ENCODE data around the gene CNOT3.

The CNOT3 gene

DNA sequence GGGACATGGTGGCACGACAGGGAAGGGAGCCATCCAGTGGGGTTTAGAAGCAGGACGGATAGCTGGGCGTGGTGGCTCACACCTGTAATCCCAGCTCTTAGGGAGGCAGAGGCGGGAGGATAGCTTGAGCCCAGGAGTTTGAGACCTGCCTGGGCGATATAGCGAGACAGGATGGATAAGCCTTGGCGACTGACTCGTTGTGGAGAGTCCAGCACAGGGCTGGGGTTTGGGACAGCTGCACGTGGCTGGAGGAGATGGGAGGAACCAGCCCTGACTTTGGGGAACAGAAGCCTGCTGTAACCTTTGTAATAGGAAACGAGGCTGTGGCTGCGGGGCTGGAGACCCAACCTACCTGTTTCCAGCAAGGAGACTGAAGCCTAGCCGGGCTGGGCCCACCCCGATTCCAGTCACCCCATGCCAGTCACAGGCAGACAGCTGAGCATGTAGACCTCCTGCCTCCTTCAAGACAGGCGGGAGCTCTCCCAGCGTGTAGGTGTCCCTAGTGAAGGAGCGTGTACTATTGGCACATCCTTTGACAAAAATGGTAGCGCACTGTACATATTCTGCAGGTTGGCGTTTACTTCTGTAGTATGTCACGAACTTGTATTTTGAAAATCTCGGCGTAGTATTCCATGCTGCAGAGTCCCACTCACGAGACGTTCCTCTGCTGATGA lies 13.9 kb downstream of the CNOT3 start:
- no peak overlapping the region for H3K27ac ChIP-seq (ENCODE audit: insufficient read depth, low read depth, low read length, poor library complexity, severe bottlenecking)
- no peaks in the 10 kb centered on the region for H3K9me3 ChIP-seq (ENCODE audit: control insufficient read depth, low read length)
- no peaks in the 10 kb centered on the region for H3K4me1 ChIP-seq (ENCODE audit: control insufficient read depth, insufficient read depth, low read length)
- no peak overlapping the region for H3K4me3 ChIP-seq (ENCODE audit: insufficient read depth, low read depth, low read length)
- no peaks in the 10 kb centered on the region for H3K27me3 ChIP-seq (ENCODE audit: control insufficient read depth, insufficient read depth, low read length, poor library complexity, severe bottlenecking)
- H3K36me3 ChIP-seq (ENCODE audit: control insufficient read depth, insufficient read depth, low read length): peaks cover 89% of the 10 kb centered on the region
- 95 to 96% methylated on average over 23 of the region's 23 CpGs for WGBS, 2 experiments

DNA sequence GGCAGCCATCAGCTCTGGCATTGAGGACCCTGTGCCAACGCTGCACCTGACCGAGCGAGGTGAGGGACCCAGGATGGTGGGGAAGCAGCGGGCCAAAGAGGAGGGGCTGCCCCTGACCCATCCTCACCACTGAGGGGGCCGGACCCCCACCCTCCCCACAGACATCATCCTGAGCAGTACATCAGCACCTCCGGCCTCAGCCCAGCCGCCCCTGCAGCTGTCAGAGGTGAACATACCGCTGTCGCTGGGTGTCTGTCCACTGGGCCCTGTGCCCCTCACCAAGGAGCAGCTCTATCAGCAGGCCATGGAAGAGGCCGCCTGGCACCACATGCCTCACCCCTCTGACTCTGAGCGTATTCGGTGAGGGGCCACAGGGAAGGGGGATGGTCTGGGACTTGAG lies 14.7 kb downstream of the CNOT3 start:
- Histone ChIP-seq H3K4me1 (ENCODE audit: control insufficient read depth, insufficient read depth, low read length) (no peaks in the 10 kb centered on the region), H3K27me3 (ENCODE audit: control insufficient read depth, insufficient read depth, low read length, poor library complexity, severe bottlenecking) (no peaks in the 10 kb centered on the region), H3K9me3 (ENCODE audit: control insufficient read depth, low read length) (no peaks in the 10 kb centered on the region), H3K4me3 (ENCODE audit: insufficient read depth, low read depth, low read length) (no peak overlapping the region), H3K36me3 (ENCODE audit: control insufficient read depth, insufficient read depth, low read length) (peaks cover 82% of the 10 kb centered on the region), H3K27ac (ENCODE audit: insufficient read depth, low read depth, low read length, poor library complexity, severe bottlenecking) (no peak overlapping the region)
- 95% methylated on average over 12 of the region's 12 CpGs for WGBS, 2 experiments

DNA sequence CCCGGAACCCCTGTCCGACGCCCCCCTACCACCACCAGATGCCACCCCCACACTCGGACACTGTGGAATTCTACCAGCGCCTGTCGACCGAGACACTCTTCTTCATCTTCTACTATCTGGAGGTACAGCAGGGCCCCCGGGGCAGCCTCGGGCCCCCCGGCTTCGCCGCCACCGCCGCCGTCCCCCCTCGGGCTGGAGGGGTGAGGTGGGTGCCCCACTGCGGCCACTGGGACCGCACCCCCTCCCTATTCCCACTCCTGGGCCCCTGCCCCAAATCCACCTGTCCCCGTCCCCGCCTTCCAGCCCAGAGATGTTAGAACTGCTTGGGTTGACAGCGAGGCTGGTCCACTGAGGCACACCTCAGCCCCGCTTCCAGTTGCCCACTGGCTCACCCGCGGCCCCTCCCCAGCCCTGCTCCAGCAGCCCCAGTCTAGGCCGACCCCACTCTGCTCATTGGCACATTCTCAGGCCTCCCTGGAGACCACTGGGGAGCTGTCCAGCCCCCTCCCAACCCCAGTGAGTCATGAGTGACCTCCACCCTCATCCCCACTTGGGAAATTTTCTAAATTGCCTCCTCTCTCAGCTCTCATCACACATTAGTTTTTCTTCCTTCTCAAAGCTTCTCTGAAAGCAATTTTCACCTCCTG lies 15.4 kb downstream of the CNOT3 start:
- H3K27me3 ChIP-seq (ENCODE audit: control insufficient read depth, insufficient read depth, low read length, poor library complexity, severe bottlenecking): no peaks in the 10 kb centered on the region
- H3K9me3 ChIP-seq (ENCODE audit: control insufficient read depth, low read length): no peaks in the 10 kb centered on the region
- WGBS, 2 experiments: 97 to 98% methylated on average over 25 of the region's 25 CpGs
- no peaks in the 10 kb centered on the region for H3K4me1 ChIP-seq (ENCODE audit: control insufficient read depth, insufficient read depth, low read length)
- H3K36me3 ChIP-seq (ENCODE audit: control insufficient read depth, insufficient read depth, low read length): peaks cover 75% of the 10 kb centered on the region
- no peak overlapping the region for H3K27ac ChIP-seq (ENCODE audit: insufficient read depth, low read depth, low read length, poor library complexity, severe bottlenecking)
- no peak overlapping the region for H3K4me3 ChIP-seq (ENCODE audit: insufficient read depth, low read depth, low read length)

DNA sequence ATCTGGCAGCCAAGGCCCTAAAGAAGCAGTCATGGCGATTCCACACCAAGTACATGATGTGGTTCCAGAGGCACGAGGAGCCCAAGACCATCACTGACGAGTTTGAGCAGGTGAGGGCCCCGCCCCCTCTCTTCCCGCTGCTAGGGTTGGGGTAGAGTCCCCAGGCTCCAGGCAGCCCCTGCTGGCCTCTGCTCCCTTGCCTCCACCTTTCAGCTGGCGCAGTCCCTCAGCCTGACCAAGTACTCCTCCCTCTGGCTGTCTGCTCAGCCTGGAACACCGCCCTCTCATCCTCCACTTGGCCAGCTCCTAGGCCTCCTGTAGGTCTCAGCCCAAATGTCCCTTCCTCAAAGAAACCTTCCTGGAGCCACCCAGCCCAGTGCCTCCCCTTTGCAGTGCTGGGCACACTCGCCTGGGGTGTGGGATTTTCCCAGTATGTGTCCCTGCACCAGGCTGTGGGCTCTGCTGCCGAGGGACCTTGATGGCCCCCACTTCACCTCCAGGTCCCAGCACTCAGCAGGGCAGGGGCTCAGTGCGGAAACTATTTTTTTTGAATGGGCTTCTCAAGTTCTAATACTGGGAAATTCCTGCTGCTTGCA lies 16.3 kb downstream of the CNOT3 start:
- Histone ChIP-seq H3K27me3 (ENCODE audit: control insufficient read depth, insufficient read depth, low read length, poor library complexity, severe bottlenecking) (no peaks in the 10 kb centered on the region), H3K4me3 (ENCODE audit: insufficient read depth, low read depth, low read length) (no peak overlapping the region), H3K9me3 (ENCODE audit: control insufficient read depth, low read length) (no peaks in the 10 kb centered on the region), H3K36me3 (ENCODE audit: control insufficient read depth, insufficient read depth, low read length) (peaks cover 67% of the 10 kb centered on the region), H3K27ac (ENCODE audit: insufficient read depth, low read depth, low read length, poor library complexity, severe bottlenecking) (no peak overlapping the region), H3K4me1 (ENCODE audit: control insufficient read depth, insufficient read depth, low read length) (peaks cover 6% of the 10 kb centered on the region)
- WGBS, 2 experiments: 91% methylated on average over 10 of the region's 10 CpGs

DNA sequence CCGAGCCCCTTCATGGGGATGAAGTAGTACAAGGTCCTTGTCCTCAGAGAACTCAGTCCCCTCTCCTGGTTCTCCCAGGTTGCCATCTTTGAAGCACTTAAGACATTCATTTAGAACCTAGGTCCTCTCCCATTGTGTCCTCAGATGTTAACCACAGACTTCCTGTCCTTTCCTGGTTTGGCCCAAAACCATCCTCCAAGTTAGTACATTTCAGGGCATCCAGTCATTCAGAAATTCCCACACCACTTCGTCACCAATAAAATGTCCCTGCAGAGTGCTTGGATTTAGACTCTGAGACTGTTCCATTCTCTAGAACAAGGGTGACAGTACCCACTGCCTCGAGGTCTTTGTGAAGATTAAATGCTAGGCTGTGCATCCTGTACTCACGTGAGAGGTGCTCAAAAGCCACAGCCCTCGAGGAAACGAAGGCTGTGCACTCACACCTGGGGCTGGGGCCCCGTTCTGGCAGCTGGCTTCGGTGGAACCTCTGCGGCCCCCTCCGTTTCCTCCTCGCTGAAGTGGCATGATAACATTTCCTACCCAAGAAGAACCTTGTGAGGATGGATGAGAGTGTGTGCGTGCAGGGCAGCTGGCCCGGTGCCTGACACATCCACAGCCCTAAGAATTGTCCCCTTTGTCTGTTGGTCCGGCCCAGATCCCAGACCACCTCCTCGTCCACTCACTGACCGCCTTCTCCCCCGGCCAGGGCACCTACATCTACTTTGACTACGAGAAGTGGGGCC lies 17.2 kb downstream of the CNOT3 start:
- no peak overlapping the region for H3K27ac ChIP-seq (ENCODE audit: insufficient read depth, low read depth, low read length, poor library complexity, severe bottlenecking)
- peaks cover 58% of the 10 kb centered on the region for H3K36me3 ChIP-seq (ENCODE audit: control insufficient read depth, insufficient read depth, low read length)
- WGBS, 2 experiments: 94 to 96% methylated on average over 18 of the region's 18 CpGs

DNA sequence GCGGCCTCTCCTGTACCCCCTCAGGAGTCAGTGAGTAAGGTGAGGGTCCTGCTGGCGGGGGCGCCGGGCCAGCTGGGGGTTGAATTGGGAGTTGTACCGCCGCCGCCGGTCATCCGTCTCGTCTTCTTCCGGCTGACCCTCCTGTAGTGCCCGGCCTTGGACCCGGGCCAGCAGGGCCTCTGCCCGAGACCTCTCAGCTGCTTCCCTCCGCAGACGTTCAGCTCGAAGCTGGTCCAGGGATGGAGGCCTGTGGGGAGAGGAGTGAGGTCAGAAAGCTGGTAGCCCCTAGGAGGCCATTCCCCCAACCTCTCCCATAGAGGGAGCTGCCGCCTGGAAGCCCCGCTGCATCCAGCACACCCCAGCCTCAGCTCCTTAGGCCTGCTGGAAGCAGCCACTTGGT lies 18.1 kb downstream of the CNOT3 start:
- H3K4me3 ChIP-seq (ENCODE audit: insufficient read depth, low read depth, low read length): no peak overlapping the region
- WGBS, 2 experiments: 93 to 94% methylated on average over 19 of the region's 19 CpGs
- peaks cover 9% of the 10 kb centered on the region for H3K4me1 ChIP-seq (ENCODE audit: control insufficient read depth, insufficient read depth, low read length)
- H3K27ac ChIP-seq (ENCODE audit: insufficient read depth, low read depth, low read length, poor library complexity, severe bottlenecking): no peak overlapping the region
- H3K36me3 ChIP-seq (ENCODE audit: control insufficient read depth, insufficient read depth, low read length): peaks cover 53% of the 10 kb centered on the region
- no peaks in the 10 kb centered on the region for H3K27me3 ChIP-seq (ENCODE audit: control insufficient read depth, insufficient read depth, low read length, poor library complexity, severe bottlenecking)
- H3K9me3 ChIP-seq (ENCODE audit: control insufficient read depth, low read length): no peaks in the 10 kb centered on the region

More for the DNA sequence above, 17.2 kb downstream of the CNOT3 start:
- no peaks in the 10 kb centered on the region for H3K27me3 ChIP-seq (ENCODE audit: control insufficient read depth, insufficient read depth, low read length, poor library complexity, severe bottlenecking)
- no peak overlapping the region for H3K4me3 ChIP-seq (ENCODE audit: insufficient read depth, low read depth, low read length)
- H3K9me3 ChIP-seq (ENCODE audit: control insufficient read depth, low read length): no peaks in the 10 kb centered on the region
- peaks cover 8% of the 10 kb centered on the region for H3K4me1 ChIP-seq (ENCODE audit: control insufficient read depth, insufficient read depth, low read length)

DNA sequence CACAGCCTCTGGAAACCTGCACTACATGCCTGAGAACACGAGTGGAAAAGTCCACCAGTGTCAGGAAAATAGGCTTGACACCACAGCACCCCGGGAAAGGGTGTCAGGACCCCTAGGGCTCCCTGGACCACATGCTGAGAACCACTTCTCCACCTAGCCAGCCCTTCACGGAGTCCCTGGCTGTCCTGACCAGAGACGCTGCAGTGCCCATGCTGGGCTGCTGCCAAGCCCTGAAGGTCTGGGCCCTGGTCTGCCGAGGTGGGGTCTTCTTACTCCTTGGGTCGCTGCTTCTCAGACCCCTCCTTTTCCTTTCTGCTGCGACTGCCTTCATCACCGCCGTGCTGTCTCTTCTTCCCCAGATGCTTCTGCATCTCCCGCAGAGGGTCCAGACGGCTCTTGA lies 18.9 kb downstream of the CNOT3 start:
- WGBS, 2 experiments: 90 to 94% methylated on average over 11 of the region's 11 CpGs
- Histone ChIP-seq H3K4me3 (ENCODE audit: insufficient read depth, low read depth, low read length) (no peak overlapping the region), H3K27me3 (ENCODE audit: control insufficient read depth, insufficient read depth, low read length, poor library complexity, severe bottlenecking) (no peaks in the 10 kb centered on the region), H3K36me3 (ENCODE audit: control insufficient read depth, insufficient read depth, low read length) (peaks cover 49% of the 10 kb centered on the region), H3K4me1 (ENCODE audit: control insufficient read depth, insufficient read depth, low read length) (peaks cover 15% of the 10 kb centered on the region), H3K9me3 (ENCODE audit: control insufficient read depth, low read length) (no peaks in the 10 kb centered on the region), H3K27ac (ENCODE audit: insufficient read depth, low read depth, low read length, poor library complexity, severe bottlenecking) (no peak overlapping the region)

DNA sequence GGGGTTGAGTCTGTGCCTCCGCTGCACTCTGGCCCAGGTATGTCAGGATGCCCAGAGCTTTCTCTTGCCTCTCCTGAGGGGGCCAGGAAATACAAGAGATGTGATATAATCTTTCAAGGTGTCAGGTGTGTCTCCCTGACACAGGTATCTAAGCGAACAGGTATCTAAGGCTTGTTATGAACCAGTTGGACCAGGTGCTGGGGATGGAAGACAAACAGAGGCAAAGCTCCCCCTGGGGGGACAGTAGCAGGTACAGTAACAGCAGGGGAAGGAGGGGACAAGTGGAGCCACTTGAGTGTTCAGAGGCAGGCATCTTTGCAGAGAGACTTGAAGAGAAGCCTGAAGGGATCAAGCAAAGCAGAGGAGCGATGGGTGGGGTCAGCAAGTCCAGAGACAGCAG lies 19.4 kb downstream of the CNOT3 start:
- H3K9me3 ChIP-seq (ENCODE audit: control insufficient read depth, low read length): no peaks in the 10 kb centered on the region
- H3K4me1 ChIP-seq (ENCODE audit: control insufficient read depth, insufficient read depth, low read length): peaks cover 15% of the 10 kb centered on the region
- H3K36me3 ChIP-seq (ENCODE audit: control insufficient read depth, insufficient read depth, low read length): peaks cover 44% of the 10 kb centered on the region
- 94 to 95% methylated on average over 3 of the region's 3 CpGs for WGBS, 2 experiments
- no peak overlapping the region for H3K27ac ChIP-seq (ENCODE audit: insufficient read depth, low read depth, low read length, poor library complexity, severe bottlenecking)
- no peaks in the 10 kb centered on the region for H3K27me3 ChIP-seq (ENCODE audit: control insufficient read depth, insufficient read depth, low read length, poor library complexity, severe bottlenecking)
- H3K4me3 ChIP-seq (ENCODE audit: insufficient read depth, low read depth, low read length): no peak overlapping the region

DNA sequence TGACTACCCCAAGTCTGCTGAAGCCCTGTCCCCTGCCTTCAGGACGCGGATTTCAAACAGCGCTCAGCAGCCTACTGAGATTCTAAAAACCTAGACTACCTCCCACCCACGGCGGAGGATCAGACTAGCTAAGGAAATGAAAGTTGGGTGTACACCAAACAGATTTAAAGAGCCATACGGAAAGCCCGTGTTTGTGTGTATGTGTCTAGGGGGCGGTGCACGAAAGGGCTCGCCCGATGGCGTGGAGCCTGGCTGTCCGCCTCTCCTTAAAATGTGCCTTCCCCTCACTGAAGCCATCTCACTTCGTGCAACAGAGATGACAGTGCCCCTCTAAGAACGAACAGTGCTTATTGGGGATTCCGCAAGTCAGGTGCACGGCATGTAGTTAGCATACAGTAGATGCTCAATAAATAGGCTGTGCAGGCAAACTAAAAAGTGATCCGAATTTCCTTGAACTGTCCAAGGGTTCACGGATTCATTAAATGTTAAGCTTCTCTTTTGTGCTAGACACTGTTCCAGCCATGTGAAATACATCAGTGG lies 21.3 kb downstream of the CNOT3 start:
- Histone ChIP-seq H3K36me3 (ENCODE audit: control insufficient read depth, insufficient read depth, low read length) (peaks cover 25% of the 10 kb centered on the region), H3K27me3 (ENCODE audit: control insufficient read depth, insufficient read depth, low read length, poor library complexity, severe bottlenecking) (no peaks in the 10 kb centered on the region), H3K9me3 (ENCODE audit: control insufficient read depth, low read length) (no peaks in the 10 kb centered on the region), H3K4me3 (ENCODE audit: insufficient read depth, low read depth, low read length) (peak overlapping the region; percentile 78), H3K27ac (ENCODE audit: insufficient read depth, low read depth, low read length, poor library complexity, severe bottlenecking) (peak overlapping the region; percentile 36), H3K4me1 (ENCODE audit: control insufficient read depth, insufficient read depth, low read length) (peaks cover 15% of the 10 kb centered on the region)
- 30 to 35% methylated on average over 19 of the region's 19 CpGs for WGBS, 2 experiments
